Fibroblast of villous mesenchyme (primary cell): ENCODE results near the gene RPL28. TPM values are rescaled to one million over a fixed set of nuclear protein-coding genes. Genes with fewer than 3 reads are reported as not detected.
"Not testable (repeated sequence)": the region's sequence is repeated elsewhere in the genome, so short reads cannot be mapped to it uniquely, and the experiment has no call there.

Experiments used
- DNase-seq: peaks from one replicate; pipeline ENCODE4 v3.0.0-alpha.2; 2010; ENCODE audit warnings: low read depth
- H3K4me3 ChIP-seq: 2 replicates; pipeline ENCODE4 v1.5.1; 2011; ENCODE audit warnings: low read depth, mild to moderate bottlenecking, low read length
- CTCF ChIP-seq: IDR thresholded peaks from 2 replicates; pipeline ENCODE4 v1.5.1; 2012; ENCODE audit warnings: low read depth, mild to moderate bottlenecking, low read length; ENCODE audit not compliant: insufficient read depth
- total RNA-seq: library from RNA; depleted of rRNA; stranded (reverse); fragments of >200 nt; gene quantifications from 2 replicates; pipeline ENCODE4 v1.2.3, GENCODE V29; 2012

The RPL28 gene
- total RNA-seq, 1 donor, result 124 TPM

- TF ChIP-seq CTCF, result no peak
- H3K4me3 ChIP-seq, result peak overlapping the region; percentile 82
- peak; percentile 39 for DNase-seq
Measured at GRCh38 chr19:55406826-55407549, 21.3 kb downstream of the RPL28 start.

GRCh38 chr19:55407550-55407799 is 21.7 kb downstream of the RPL28 start, which contains the start of gene UBE2S:
TSS of gene UBE2S (minus strand) at chr19:55407788. CDS start at chr19:55407589, 199 bp downstream.
- peak within 1 kb of the TSS; percentile 82 for H3K4me3 ChIP-seq
- DNase-seq, result not testable (repeated sequence)

GRCh38 chr19:55407800-55408532 is 22.2 kb downstream of the RPL28 start:
- DNase-seq, result peak; percentile 99
- TF ChIP-seq CTCF, result no peak
- peak overlapping the region; percentile 82 for H3K4me3 ChIP-seq

- no peak for DNase-seq
- no peak for TF ChIP-seq CTCF
- peak overlapping the region; percentile 58 for H3K4me3 ChIP-seq
Measured at GRCh38 chr19:55408533-55408872, 22.8 kb downstream of the RPL28 start.

GRCh38 chr19:55409179-55409578 is 23.4 kb downstream of the RPL28 start:
- not testable (repeated sequence) for H3K4me3 ChIP-seq, DNase-seq

GRCh38 chr19:55410168-55410567 is 24.4 kb downstream of the RPL28 start:
- no peak for DNase-seq
- no peak overlapping the region for H3K4me3 ChIP-seq
- no peak for TF ChIP-seq CTCF

GRCh38 chr19:55418185-55418584 is 32.5 kb downstream of the RPL28 start:
- TF ChIP-seq CTCF, result peak; percentile 78
- DNase-seq, result peak; percentile 85
- no peak overlapping the region for H3K4me3 ChIP-seq

- TF ChIP-seq CTCF, result no peak
- no peak for DNase-seq
- H3K4me3 ChIP-seq, result no peak overlapping the region
Measured at GRCh38 chr19:55419103-55419502, 33.4 kb downstream of the RPL28 start.
